Measurements from ENCODE around the gene TNS3.

Gene TNS3

DNA sequence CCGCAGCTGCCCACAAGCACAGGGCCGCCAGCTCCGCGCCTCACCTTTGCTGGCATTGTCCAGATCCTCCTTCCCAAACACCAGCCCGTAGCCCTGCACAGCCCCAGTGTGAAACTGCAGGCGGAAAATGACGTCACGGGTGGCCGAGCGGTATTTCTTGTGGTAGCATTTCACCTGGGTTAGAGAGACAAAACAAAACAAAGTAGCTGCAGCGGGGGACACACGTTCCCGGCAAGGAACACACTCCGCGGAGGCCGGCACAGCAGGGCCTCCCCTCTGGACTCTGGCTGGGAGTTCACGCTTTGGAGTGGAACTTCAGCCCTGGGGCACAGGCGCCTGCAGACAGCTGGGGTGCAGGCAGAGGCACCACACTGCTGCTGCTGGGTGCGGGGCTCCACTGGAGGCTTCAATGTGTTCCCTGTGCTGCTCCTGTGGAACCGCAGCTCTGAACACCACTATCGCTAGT lies 181.1 kb downstream of the TNS3 start:
- no peak for DNase-seq

DNA sequence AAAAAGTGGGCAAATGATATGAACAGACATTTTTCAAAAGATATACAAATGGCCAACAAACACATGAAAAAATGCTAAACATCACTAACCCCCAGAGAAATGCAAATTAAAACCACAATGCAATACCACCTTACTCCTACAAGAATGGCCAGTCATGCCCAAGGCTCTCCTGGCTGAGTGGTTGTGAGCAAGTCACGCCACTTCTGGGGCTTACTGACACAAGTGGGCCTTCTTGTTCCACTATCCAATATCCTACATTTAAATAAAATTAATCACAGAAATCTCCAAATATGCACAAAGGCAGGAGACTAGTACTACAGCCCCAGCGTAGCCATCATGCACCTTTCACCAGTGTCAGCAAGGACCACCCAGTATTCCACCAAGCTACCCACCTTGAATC lies 181.9 kb downstream of the TNS3 start:
- no peak for DNase-seq

DNA sequence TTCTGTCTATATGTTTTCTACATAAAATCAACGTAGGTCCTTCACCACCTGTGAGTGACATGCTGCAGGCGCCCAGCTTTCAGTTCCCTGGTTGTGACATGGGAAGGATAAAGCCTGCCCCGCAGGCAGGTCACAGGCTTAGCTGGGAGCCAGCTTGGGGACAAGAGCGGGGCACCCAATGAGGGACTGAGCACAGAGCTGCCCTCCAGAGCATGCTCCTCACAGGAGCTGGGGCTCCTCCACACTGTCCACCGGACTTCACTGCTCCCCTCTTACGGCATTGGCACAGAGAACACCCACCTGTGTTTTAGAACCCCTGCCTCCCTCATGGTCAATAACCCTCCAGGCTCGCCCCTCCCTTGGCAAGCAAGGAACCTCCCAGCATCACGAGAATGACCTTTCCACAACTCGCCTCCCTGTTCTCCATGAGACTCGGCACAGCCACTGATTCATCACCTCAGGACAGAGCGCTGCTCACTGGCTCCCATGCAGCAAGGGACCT lies 187.1 kb downstream of the TNS3 start:
- no peak for DNase-seq

DNA sequence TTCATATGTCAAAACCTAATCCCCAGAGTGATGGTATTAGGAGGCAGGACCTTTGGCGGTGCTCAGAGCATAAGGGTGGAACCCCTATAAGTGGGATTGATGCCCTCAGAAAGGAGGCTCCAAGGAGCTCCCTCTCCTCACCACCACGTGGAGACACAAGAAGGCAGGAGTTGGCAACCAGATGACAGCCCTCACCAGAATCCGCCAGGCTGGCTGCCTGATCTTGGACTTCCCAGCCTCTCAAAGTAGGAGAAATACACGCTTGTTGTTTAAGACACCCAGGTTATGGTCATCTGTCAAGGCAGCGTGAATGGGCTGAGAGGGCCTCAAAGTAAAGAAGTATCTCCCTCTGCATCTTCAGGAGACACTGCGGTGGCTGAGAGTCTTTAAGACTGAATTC lies 187.7 kb downstream of the TNS3 start:
- DNase-seq, result no peak

DNA sequence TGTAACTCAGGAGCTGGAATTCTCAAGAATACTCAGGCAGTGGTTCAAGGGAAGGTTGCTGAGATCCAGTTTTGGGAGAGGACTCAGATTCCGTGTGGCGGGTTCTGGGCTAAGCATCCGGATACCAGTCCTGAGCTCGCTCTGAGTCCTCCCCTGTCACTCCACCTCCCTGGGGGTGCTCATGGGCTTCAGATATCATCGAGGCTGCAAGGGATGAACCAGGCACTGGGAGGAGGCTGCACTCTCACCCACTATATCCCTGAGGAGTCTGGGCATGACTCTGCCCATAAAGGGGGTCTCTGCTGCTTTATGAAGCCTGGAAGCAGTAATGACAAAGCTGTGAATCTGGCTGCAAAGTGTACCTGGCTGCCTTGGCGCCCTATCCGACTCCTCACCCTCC lies 188.5 kb downstream of the TNS3 start:
- no peak for DNase-seq

DNA sequence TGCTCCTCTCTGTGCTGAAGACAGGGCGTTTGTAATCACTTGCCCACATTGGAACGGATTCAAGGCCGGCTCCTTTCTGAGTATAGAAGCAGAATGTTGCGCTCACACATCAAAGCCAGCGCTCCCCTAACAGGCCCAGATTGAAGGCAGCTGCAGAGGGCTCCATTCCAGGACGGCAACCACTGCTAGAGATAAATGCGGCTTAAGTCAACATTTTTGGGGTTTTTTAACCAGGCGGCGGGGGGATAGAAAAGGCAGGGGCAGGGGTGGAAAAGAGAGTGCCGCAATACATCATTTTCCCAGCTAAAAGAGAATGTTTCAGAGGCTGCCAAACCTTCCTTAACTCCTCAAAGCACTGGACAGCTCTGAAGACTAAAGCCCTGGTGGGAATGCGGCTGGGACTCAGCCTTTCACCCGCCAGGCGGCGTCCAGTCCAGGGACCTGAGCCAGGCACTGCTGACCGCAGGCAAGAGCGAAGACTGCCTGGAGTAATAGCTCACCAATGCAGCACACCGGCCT lies 189.6 kb downstream of the TNS3 start:
- DNase-seq, result no peak

DNA sequence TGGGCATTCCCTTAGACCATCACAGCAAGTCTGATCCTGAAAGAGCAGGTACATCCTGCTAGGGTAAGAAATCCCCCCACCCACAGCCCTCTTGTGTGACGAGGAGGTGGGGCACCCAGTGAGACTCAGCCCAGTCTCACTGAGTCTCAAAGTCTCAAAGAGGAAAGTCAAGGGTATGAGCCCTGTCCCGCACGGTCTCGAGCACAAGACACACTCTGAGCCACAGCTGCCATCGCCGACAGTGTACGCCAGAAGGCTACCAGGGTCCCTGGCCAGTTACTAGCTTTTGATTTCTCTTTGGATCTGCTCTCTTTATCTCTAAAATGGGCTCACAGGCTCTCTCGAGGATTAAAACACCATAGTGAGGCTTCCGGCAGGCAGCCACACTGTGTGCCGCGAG lies 190.2 kb downstream of the TNS3 start:
- DNase-seq, result no peak

DNA sequence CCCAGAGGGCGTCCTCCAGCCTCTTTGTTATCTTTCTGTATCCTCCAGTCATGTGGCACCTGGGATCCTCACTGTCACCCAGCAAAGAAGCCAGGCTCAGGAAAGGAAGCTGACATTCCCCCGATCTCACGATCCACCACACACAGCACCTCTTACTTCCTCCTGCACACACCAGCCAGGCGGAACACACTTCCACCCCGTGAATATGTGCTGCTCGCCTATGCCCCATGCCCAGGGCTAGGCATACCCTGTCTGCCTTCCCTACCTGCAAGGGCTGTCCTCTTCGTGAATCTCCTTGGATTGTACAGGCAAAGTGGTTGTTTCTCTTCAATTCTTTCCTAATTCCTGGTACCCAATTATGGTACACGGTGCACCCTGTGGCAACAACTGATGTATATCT lies 191.0 kb downstream of the TNS3 start:
- DNase-seq, result no peak

DNA sequence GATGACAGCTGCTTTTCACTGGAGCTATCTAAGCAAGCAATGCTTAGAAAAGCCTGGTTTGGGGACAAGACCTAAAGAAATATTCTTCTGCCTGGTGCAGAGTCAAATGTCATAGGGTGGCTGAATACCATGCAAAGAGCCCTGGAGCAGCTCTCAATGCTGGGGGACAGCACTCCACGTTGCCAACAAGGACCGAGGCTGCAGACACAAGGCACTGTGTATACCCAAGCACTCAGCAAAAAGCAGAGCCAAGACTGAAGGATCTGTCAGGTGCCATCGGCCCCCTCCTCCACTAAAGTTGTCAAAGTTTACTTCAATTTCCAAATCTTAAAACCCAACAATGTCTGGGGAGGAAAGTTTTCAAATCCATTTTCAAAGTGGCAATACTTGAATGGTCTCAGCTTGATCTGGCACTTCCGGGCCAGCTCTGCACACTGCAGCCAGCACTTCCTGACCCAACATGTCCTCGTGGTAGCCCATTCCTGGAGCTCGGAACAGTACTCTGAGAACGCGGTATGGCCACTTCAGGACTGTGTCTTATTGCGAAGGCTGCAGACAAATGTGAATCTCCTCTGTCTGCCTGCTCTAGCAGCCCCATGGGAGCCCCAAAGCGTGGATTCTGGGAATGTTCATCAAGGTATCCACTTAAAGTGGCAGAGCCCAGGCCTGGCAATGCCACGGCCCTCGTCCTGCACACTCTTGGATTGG lies 191.8 kb downstream of the TNS3 start:
- DNase-seq, result no peak

DNA sequence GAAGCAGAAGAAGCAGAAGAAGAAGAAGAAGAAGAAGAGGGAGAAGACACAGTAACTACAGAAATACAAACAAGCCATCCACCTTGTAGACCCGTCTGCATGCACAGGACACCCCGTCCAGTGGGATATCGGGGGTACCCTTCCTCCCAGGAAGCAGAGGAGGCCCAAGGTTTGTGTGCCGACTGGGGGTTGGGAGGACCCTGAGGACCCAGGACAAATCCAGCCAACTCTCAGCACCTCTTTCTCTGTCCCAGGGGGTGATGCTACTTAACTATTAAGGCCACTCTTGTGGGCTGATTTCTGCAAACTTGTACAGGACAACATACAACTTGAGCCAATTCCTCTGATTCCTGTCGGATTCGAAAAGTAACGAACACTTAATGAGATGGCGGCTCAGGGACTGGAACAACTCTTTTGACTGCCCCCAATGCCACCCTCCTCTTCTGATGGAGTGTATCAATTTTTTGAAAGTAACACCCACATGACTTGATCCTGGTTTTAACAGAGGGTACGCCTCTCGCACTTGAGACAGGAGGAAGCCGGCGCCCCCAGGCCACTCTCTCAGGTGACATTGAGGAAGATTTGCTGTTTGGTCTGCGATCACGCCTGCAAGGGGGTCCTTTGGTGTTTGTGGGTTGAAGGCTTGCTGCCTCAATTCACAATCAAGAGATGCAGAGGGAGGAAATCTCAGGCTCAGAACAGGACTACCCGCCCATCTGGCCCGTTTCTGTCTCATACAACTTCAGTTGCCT lies 192.6 kb downstream of the TNS3 start:
- no peak for DNase-seq

DNA sequence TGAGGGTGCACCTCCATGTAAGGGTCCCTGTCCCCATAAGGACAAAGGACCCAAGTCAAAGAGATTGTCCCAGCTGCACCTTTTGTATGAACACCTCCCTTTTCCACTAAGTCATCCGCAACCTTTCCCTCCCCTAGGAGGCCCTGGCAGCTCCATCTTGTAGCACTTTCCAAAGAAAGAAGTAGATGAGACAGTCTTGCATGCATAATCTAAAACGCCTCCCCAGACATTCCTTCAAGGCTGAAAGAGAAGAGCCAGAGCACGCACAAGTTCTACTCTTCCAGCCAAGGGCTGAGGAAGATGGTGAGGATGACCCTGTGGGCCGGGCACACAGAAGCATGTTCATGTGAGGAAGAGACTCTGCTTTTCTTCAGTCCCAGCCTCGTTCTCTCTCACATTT lies 194.4 kb downstream of the TNS3 start:
- DNase-seq, result no peak

DNA sequence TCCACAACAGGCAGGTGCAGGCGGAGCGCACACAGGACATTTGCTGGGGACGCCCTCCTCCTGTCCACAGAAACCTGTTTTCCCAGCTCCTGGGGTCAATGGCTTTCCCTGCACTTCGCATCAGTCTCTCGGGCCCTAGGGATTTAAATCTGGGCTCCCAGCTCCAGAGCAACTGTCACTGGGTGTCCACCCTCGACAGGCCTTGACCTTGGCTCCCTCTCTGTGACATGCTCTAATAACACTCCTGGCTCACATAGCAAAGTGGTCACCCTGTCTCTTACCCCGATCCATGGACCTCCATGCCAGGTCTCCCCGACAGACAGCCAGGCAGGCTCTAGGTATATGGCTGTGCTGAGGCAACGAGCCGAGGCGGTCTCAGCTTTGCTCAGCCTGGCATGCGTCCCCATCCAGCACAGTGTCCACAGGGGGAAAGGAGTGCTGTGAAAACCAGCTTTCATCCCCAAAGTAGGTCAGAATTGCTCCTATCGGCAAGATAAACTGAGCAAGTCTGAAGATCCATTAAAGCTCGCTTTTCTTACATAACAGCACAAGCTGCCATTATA lies 195.6 kb downstream of the TNS3 start:
- no peak for DNase-seq

DNA sequence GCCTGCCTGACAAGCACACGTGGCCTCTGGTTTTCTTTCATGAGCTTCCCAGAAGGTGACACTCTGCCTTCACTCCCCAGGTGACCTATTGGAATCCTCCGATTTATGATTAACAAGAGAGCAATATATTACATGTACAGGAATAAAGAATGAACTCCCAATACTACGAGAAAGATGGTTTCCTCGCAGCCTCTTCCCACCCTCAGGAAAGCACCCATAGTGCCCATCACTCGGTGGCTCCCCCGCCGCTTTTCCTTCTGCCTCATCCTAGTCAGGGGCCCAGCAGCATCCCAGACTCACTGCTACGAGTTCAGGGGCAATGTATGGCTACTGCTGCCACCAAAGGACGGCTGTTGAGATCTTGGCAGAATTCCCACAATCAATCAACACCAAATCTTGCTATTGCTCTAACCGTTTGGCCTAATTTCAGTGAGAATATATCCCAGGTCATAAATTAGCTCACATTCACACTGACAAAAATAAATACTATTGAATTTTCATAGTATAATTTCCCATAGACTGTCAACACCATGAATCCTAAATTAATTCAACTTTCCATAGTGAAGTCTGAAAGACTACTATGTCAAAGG lies 196.3 kb downstream of the TNS3 start:
- DNase-seq, result no peak

DNA sequence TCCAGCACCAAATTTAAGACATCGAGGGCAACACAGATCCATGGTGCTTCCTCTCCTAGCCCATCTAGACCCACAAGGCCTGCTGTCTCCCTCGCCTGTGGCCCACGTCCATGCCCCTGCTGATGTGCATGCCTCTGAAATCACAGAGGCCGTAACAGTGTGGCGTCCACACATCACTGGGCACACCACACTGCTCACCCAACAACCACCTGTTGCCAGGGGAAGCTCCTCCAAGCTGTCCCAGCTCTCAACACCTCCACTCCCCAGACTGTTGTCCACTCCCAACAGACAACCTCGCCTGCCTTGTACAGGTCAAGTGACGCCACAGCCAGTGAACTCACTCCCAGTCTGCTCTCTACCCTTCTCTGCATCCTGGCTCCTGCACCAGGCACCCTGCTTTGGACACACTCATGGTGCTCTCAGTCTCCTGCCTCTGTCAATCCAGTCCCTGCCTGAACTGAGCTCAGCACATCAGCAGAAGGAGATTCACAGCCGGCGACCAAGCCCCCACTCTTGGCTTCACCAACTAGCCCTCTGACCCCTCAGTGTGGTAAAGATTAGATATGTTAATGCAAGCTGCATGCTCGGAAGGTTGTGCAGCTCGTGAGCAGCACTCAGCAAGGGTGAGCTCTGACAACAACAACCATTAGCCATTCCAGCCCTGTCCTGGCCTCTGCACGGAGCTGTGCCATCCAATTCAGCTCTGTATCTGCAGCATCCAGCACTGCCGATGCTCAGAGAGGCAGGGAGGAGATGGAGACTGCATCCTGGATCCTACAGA lies 197.0 kb downstream of the TNS3 start:
- DNase-seq, result no peak

DNA sequence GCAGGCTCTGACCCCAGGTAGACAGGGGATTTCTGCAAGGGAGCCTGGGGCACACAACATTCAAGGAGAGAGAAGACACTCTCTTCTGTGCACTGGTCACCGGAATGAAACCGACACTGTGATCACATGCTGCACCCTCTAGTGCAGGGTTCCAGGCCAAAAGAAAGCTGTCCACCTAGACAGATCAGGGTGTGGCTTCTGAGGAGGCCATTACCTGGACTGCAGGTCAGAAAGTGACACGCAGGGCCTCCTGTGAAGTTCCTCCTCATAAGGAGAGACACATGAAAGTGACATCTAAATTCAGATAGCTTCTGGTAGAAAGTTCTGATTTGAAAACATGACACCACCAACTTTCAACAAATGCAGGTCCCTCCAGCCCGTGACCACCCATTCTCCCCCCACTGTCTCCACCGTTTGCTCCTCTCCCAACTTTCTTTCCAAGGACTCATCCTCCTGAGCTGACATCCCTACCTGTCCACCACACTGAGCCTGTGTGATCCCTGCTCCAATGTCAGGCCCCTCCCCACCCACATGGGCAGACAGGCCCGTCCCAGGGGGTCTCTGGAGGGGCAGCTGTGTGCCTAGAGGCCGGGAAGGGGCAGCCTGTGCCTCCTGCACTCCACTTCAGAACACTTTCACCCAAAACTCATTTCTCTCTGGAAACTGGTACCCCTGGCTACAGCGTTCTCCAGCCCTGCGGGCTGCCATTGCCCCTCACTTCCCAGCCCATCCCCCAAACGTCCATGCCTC lies 198.0 kb downstream of the TNS3 start:
- no peak for DNase-seq

DNA sequence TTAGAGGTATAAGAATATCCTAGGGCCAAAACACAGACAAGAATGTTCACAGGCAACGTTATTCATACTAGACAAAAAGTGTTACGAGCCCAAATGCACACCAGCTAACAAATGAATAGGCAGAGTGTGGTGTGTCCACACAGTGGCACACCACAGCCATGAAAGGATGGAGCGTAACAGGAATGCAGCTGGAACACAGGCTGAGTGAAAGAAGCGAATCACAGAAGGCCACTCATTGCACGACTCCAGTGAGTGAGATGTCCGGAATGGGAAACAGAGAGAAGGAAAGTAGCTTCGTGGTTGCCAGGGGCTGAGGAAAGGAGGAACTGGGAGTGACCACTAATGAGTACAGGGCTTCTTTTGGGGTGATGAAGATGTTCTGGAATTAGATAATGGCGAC lies 198.8 kb downstream of the TNS3 start:
- DNase-seq, result no peak

DNA sequence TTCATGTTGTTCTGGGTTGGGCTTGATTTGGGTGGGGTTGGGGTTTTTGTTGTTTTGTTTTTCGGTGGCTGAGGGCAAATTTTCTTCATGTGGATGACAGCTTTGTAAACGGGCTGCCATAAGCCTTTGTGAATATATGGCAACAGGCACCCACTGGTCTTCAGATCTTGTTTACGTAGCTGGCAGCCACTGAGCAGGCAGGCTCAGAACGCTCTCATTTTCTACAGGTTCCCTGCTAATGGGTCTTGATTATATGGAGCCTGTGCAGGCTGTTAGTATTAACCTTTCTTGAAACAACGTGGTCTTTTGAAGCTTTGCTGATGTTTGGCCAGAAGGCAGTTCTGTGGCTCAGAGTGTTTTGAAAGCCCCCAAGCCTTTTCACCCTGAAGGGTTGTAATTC lies 199.7 kb downstream of the TNS3 start:
- DNase-seq, result no peak

DNA sequence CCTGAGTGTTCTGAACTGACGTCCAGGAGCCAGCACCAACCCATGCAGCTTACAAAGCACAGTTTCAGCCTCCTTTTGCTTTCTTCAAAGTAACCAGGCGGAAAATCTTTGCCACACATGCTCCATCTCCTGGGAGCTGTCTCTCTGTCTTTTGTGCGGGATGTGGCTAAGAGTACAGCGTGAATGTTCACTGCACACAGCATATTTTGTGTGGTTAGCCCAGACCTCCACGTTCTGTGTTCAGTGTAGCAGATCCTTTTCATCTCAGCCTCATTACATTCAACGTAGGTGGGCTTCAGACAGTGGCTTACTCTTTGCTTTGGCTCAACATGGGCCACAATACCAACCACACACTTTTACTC lies 200.8 kb downstream of the TNS3 start:
- DNase-seq, result no peak

DNA sequence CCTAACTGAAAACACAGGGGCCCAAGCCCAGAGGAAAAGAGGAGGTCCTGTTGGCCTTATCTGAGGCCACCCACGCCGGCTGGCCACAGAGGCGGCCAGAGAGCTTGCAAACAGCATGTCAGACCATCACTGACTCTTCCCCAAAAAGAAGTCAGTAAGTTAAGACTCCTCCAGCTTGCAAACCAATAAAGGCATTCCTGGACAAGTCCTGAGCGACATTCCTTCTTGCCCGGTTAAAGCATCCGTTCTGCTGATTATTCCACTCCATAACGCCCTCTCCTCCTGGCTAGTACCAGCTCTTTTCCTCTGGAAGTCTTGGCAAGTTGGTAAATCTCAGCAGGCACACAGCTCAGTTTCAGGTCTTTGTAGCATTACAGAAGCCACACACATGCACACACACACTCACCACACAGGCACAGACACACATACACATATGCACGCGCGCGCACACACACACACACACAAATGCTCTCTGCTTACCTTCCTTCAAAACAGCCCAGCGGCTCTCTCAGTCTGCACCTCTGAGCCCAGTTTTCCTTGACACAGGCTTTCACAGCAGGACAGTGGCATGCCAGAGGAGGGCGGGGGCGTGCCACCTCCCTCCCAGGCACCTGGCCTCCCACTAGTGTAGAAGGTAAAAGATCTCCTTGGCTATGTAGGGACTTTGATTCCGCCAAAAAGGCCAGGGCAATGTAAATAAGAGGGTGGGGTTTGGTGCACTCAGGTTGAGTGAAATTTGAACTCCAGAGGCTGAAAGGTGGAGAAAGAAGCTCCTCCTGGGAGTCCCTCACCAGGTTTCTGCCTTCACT lies 201.4 kb downstream of the TNS3 start:
- DNase-seq, result no peak

DNA sequence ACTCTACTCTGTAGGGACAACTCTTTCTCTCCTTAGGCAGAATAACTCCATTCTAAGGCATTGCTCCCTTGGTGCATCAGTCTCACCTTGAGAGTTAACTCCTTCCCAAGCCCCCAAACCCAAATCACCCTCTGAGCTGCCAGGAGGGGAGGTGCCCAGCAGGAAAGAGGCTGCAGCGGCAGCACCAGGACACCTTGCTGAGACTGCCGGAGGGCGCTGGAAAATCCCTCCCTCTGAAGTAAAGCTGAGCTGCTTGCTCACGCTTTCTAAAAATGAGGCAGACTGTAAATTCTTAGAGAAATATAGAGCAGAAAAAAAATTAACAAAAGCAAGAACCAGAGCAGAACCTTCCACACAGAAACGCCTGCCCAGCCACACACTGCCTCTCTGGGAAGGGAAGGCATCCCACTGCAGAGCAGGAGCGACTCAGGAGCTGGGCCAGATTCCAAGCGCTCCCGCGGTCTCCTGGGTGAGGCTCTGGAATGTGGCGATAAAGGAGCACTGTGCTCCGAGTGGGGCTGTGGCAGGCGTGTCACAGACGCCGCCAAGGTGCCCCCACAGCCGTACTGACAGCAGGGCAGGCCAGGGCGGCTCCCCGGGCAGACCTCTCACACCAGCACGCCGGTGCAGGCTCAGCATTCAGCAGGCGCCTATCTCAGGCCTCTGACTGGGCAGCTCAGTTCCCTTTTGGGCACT lies 202.1 kb downstream of the TNS3 start:
- DNase-seq, result no peak
